HG02623 (cell line): ENCODE results near the gene PPFIA1.
"Not testable (repeated sequence)": the region's sequence is repeated elsewhere in the genome, so short reads cannot be mapped to it uniquely, and the experiment has no call there.

Source experiments
- ATAC-seq: cut with Tn5 transposase; IDR thresholded peaks from one replicate; pipeline ENCODE4 v1.9.1; 2021; ENCODE audit warnings: moderate library complexity; ENCODE audit not compliant: unreplicated experiment

Gene PPFIA1

DNA sequence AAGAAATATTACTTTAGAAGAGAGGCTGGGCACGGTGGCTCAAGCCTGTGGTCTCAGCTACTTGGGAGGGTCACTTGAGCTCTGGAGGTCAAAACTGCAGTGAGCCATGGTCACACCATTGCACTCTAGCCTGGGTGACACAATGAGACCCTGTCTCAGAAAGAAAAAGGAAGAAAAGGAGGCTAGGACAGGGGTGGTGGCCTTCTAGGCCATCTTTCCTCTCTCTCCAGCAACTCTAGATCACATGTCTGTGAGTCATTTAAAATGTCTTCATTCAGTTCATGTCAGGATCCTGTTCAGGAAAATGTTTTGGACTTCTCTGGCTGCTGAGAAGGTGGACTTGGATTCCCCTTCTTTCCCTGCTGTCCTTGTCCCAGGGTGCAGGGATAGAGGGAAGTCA is 53.3 kb downstream of the PPFIA1 start:
- no peak for ATAC-seq

DNA sequence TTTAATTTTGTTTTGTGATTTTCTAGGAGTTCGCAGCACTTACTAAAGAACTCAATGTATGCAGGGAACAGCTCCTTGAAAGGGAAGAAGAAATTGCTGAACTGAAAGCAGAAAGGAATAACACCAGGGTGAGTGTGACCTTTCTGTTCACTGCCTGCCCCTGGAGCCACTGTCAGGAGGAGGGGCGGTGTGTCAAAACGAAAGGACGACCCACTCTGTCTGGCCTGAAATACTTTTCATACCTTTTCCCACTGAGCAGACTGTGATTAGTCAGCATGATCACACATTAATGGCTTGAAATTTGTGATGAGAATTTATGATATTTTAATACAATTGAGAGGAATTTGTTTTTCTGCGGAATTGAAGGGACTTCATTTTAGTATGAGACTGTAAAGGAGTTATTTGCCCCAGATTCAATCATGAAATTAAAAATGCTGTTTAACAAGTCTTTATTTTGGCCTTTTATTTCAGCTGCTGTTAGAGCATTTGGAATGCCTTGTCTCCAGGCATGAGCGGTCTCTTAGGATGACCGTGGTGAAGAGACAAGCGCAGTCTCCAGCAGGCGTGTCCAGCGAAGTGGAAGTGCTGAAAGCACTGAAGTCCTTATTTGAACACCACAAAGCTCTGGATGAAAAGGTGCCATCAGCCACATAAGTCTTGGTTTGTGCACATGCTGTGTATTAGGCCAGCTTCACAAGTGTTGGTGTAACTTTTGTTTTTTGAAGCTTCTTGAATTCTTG is 54.1 kb downstream of the PPFIA1 start:
- no peak for ATAC-seq

DNA sequence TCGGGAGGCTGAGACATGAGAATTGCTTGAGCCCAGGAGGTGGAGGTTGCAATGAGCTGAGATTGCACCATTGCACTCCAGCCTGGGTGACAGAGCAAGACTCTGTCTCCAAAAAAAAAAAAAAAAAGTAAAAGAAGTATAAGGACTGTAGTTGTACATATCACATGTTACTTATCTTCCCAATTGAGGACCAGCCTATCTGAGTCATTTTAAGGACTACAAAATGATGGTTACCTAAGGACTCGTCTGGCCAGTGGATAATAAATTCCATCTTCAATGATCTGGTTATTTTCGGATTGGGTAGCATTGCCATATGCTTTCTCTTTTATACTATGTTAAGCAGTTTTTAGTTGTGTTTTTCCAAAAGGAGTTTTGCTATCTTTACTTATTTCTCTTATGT is 55.3 kb downstream of the PPFIA1 start:
- ATAC-seq: no peak

DNA sequence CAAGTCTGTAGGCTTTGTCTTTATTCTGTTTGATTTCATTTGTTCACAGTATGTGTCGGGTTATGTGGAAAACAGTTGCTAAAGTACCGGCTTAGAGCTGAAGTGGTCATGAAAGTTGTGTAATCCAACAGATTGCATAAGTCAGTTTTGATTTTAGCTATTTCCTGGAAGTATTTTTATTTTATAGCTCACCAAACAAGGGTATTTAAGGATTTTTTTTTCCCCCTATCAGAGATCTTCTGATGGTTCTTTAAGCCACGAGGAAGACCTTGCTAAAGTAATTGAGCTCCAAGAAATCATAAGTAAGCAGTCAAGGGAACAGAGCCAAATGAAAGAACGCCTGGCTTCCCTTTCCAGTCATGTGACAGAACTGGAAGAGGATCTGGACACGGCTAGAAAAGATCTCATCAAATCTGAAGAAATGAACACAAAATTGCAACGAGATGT is 55.9 kb downstream of the PPFIA1 start:
- ATAC-seq: no peak

DNA sequence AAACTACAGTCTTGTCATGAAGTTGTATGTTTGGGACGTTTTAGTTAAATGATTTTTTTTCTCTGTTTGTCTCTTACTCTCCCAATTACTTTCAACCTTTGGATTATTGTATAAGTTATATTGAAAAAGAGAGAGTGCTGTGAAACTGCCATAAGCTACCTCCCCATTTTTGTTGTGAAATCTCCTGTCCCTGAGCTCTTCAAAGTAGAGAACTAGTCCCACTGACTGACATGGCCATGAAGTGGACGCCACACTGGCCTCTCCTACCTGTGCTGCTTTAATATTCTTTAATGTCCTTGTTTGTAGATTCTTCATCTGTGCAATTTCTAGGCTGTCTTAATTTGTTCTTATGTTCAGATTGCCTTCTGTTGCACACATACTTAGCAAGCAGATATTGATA is 56.3 kb downstream of the PPFIA1 start:
- ATAC-seq: no peak

GRCh38 chr11:70327717-70328116 is 57.2 kb downstream of the PPFIA1 start:
- ATAC-seq: no peak

GRCh38 chr11:70328556-70328955 is 58.1 kb downstream of the PPFIA1 start:
- ATAC-seq: no peak

DNA sequence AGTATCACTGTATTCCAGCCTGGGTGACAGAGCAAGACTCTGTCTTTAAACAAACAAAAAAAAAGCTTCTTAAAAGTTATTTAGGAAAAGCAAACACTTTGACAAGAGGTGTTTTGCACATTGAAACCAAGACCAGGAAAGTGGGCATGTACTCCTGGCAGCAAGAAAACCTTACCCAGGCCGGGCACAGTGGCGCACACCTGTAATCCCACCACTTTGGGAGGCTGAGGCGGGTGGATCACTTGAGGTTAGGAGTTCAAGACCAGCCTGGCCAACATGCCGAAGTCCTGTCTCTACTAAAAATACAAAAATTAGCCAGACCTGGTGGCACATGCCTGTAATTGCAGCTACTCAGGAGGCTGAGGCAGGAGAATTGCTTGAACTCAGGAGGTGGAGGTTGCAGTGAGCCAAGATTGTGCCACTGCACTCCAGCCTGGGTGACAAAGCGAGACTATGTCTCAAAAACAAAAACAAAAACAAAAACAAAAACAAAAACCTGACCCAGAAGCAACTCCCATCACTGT is 60.9 kb downstream of the PPFIA1 start:
- ATAC-seq: not testable (repeated sequence)

DNA sequence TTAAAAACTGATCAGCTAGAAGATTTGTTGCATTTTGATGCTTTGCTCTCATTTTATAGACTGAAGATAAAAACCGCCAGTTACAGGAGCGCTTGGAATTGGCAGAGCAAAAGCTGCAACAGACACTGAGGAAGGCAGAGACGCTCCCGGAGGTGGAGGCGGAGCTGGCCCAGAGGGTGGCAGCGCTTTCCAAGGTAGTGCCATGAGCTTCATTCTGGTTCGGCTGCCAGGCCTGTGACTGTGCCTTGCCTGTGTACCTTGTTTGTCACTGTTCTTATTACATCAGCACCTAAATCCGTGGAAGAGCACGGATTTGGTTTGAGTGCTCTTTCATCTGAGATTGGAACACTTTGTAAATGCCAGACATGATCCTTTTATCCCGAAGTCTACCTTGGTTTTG is 61.4 kb downstream of the PPFIA1 start:
- no peak for ATAC-seq

- no peak for ATAC-seq
These were observed 62.1 kb downstream of the PPFIA1 start for GRCh38 chr11:70332567-70332966.

DNA sequence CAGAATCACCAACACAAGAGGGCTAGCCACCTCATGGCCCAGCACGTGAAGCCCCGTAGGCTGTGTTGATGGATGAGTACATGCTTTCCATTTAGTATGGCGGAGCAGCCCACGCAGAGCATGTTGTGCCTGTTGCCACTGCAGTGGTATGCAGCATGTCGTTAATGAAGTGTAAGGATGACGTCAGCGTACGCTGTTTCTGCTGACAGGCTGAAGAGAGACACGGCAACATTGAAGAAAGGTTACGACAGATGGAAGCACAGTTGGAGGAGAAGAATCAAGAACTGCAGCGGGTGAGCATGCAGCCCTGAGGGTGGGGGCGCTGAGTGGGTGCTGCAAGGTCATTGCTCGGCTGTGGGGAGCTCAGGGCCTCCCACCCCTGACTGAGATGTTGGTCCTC is 62.8 kb downstream of the PPFIA1 start:
- no peak for ATAC-seq

DNA sequence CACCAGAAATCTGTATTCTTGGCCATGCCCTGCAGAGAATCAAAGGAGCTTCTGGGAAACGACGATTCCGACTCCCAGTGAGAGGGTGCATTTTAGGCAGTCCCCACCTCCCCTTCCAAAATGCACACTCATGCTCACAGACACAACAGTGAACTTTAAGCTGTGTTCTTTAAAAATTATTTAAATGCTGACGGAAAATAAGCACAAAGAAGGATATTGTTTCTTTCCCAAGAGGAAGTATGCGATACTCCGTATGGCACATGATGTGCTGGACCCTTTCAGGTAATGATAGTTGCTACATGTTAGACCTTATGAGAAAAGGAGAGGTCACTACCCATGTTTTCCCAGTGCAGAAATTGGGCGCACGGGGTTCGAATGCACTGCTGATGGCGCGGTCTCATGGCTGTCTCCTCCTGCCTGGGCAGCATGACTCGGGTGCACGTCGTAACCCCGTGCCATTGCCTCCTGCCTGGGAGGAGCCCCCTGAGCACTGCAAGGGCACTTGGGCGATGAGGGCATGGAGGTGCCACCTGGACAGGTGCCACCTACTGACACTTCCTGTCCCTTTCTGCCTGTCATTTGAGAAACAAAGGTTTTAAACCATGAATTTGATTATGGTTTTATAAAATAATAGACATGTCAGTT is 64.0 kb downstream of the PPFIA1 start:
- ATAC-seq: no peak

DNA sequence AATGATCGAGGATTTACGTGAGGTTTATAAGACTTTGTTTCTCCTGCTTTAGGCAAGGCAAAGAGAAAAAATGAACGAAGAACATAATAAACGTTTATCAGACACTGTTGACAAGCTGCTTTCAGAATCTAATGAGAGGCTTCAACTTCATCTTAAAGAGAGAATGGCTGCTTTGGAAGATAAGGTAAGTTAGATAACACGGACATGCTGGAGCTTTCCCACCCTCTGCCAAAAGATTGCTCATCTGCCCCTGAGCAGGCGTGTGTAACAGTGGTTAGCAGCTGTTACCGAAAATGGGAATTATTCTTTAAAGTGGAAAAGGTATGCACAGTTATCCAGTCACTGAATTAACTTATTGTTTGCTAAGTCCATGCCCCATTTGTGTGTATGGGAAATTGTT is 65.0 kb downstream of the PPFIA1 start:
- ATAC-seq: no peak

DNA sequence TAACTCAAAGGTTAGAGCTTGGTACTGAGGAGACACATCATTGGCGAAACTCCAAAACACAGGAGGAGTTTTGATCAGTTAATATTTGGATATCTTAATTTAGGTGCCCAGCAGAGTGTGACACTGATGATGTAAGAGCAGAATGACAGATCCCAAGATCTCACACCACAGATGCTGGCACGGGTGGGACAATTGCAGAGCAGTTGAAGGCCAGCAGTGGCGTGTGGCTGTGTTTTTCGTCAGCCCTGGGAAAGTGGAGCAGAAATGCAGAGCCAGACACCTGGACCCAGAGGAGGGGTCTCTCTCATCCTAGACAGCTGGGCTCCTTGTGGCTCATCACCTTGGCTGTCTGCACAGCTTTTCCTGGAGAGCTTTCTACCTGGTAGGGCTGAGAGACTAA is 68.1 kb downstream of the PPFIA1 start:
- no peak for ATAC-seq

DNA sequence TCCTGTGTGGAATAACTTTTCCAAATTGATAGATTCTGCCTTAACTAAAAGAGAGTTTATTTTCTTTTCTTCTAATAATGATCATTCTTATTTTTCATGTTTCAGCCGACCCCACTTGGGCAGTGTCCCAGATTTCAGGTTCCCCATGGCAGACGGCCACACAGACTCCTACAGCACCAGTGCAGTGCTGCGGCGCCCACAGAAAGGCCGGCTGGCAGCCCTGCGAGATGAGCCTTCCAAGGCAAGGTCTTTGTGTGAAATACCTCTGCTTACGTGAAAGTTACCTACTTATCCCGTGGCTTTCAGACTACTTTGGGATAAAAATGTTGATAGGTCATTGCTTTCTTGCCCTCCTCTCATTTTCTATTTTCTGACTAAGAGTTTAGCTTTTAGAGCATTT is 68.6 kb downstream of the PPFIA1 start:
- no peak for ATAC-seq

DNA sequence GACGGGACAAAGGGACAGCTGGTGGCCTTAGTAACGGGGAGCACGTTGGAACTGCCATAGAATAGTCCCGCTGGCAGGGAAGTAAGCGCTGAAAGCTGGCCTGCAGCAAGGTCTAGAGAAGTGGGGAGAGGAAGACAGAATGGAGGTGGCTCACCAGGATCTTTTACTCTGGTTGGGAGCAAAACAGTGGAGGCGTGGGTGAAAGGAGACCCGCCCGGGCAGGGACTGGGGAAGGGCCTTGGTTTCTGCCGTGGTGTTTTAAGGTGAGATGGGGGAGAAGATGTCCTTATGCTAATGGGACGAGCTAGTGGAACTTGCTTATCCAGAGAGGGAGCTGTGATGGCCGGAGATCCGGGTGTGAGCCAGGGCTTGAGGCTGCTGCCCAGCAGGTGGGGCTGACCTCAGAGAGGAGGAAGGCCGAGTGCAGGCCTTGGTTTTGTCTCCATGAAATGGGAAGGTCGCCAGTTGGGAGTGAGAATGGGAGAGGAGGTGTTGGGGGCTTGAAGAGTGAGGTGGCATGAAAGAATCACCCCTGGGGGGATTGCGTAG is 71.5 kb downstream of the PPFIA1 start:
- no peak for ATAC-seq

- no peak for ATAC-seq
These were observed 73.1 kb downstream of the PPFIA1 start for GRCh38 chr11:70343636-70344035.

- no peak for ATAC-seq
These were observed 77.7 kb downstream of the PPFIA1 start for GRCh38 chr11:70348191-70348590.

- no peak for ATAC-seq
These were observed 78.1 kb downstream of the PPFIA1 start for GRCh38 chr11:70348608-70349007.

DNA sequence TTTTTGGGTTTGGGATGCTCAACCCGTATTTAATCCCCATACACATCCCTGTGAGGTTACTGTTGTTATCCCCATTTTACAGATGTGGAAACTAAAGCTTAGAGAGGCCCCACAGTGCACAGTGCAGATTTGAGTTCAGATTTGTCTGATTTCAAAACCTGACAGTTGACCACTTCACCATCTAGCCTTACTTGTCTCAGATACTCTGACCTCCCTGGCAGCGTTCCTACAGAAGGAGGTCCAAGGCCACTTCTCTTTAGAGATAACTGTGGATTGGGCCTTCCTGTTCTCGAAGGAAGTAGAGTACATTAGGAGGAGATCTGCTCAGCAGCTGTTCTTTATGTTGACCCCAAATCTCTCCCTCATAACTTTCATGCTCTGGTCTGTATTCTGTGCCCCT is 81.2 kb downstream of the PPFIA1 start:
- ATAC-seq: no peak

DNA sequence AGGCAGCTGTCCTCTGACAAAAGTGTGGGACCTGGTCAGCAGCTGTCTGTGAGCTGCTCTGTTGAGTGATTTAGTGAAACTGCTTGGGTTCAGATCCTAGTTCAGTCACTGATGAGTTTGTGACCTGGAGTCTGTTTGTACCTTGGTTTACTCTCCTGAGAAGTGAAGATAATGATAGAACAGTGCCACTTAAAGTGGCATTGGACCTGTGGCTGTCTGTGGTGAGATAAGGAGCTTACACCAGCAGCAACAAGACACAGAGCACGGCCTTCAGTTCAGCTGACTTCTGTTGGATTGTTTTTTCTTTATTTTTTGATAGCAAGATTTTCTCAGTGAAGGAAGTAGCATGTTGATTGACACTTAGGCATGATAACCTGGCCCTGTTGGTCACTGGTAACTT is 81.6 kb downstream of the PPFIA1 start:
- no peak for ATAC-seq

- ATAC-seq: no peak
These were observed 82.1 kb downstream of the PPFIA1 start for GRCh38 chr11:70352601-70353000.
